Stimulated activated naive CD8-positive, alpha-beta T cell treated with anti-CD3 and anti-CD28 coated beads, Interleukin-15, Interleukin-2, amounts not matched to agents 100 U/mL and 50 U/mL, for 24 hours (primary cell): ENCODE data around the gene CNIH2.
"Not testable (repeated sequence)": the region's sequence is repeated elsewhere in the genome, so short reads cannot be mapped to it uniquely, and the experiment has no call there.

Experiments
- ATAC-seq: fragments of 150-1000 bp; cut with Tn5 transposase; one replicate; pipeline ENCODE4 v1.10.0; 2021
- DNase-seq: peaks from one replicate; pipeline ENCODE4 v3.0.0; 2021

CNIH2 gene

GRCh38 chr11:66315498-66315885 is 37.5 kb downstream of the CNIH2 start:
- DNase-seq (no peak), ATAC-seq (no peak)

- DNase-seq (peak; percentile 52), ATAC-seq (no peak)
These were observed 38.2 kb downstream of the CNIH2 start for GRCh38 chr11:66315921-66316811.

- ATAC-seq = no peak
- DNase-seq = no peak
These were observed 38.9 kb downstream of the CNIH2 start, which contains the start of gene CD248 for GRCh38 chr11:66316849-66317251. TSS of gene CD248 (minus strand) at chr11:66317044. CDS start at chr11:66317027, 17 bp downstream.

GRCh38 chr11:66317322-66317722 is 39.3 kb downstream of the CNIH2 start:
- ATAC-seq = peak; percentile 4
- DNase-seq = peak; percentile 73

GRCh38 chr11:66317723-66318599 is 40.0 kb downstream of the CNIH2 start:
- DNase-seq (peak; percentile 77), ATAC-seq (peak; percentile 65)

- no peak for ATAC-seq
- DNase-seq = no peak
These were observed 40.6 kb downstream of the CNIH2 start for GRCh38 chr11:66318600-66318970.

- DNase-seq, ATAC-seq: not testable (repeated sequence)
These were observed 42.3 kb downstream of the CNIH2 start for GRCh38 chr11:66320289-66320688.

GRCh38 chr11:66320748-66321147 is 42.8 kb downstream of the CNIH2 start:
- ATAC-seq, DNase-seq: not testable (repeated sequence)

- ATAC-seq (no peak), DNase-seq (no peak)
These were observed 43.6 kb downstream of the CNIH2 start for GRCh38 chr11:66321606-66322005.

- ATAC-seq (no peak), DNase-seq (no peak)
These were observed 44.9 kb downstream of the CNIH2 start for GRCh38 chr11:66322732-66323427.

- no peak for DNase-seq
- ATAC-seq = no peak
These were observed 45.7 kb downstream of the CNIH2 start for GRCh38 chr11:66323684-66324083.

GRCh38 chr11:66324664-66325063 is 46.7 kb downstream of the CNIH2 start:
- ATAC-seq (no peak), DNase-seq (no peak)

GRCh38 chr11:66325263-66325671 is 47.3 kb downstream of the CNIH2 start:
- ATAC-seq (no peak), DNase-seq (no peak)

- DNase-seq = no peak
- no peak for ATAC-seq
These were observed 48.5 kb downstream of the CNIH2 start for GRCh38 chr11:66326261-66327111.

GRCh38 chr11:66327171-66328030 is 49.4 kb downstream of the CNIH2 start:
- ATAC-seq (peak; percentile 1), DNase-seq (no peak)

GRCh38 chr11:66328031-66328301 is 50.0 kb downstream of the CNIH2 start:
- ATAC-seq = peak; percentile 29
- no peak for DNase-seq

- DNase-seq = peak; percentile 88
- peak; percentile 86 for ATAC-seq
These were observed 50.5 kb downstream of the CNIH2 start for GRCh38 chr11:66328302-66329144.

- ATAC-seq (no peak), DNase-seq (no peak)
These were observed 51.2 kb downstream of the CNIH2 start for GRCh38 chr11:66329165-66329673.

GRCh38 chr11:66330931-66331330 is 53.0 kb downstream of the CNIH2 start:
- no peak for ATAC-seq
- no peak for DNase-seq
